HUDEP-2 (cell line): Measurements from ENCODE around the gene CEP131.

Experiments used
- DNase-seq, 76 experiments: peaks; one replicate each; lab custom pipeline; 2025; ENCODE audit not compliant: unreplicated experiment in 76 of 76; lab: John Stamatoyannopoulos, UW

CEP131 gene

GRCh38 chr17:81222906-81223761 lies at the start of gene CEP131:
Gene CEP131 (minus strand): TSS chr17:81222965. CDS start chr17:81220056, 2,909 bp downstream.
- DNase-seq, result peak; percentile 43 to 100 (median 98)

GRCh38 chr17:81271226-81271625 lies 48.5 kb upstream of the CEP131 start:
- DNase-seq, result no peak

DNA sequence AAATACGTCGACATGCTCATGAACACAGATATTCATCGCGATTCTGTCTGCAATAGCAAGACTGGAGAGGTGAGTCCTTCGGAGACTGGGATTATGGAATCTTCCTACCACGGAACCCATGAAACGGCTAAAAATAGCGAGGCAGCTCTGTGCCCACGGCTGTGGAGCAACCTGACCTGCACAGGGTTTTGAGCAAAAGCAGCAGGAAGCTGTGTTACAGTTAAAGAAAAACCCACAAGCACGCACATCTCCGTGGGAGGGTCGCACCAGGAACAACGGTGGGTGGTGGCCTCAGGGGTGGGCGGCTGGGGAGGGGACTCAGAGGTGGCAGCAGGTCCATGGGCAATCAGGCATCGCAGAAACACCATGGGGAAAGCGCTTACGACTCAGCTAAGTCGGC lies 47.5 kb upstream of the CEP131 start:
- no peak for DNase-seq

DNA sequence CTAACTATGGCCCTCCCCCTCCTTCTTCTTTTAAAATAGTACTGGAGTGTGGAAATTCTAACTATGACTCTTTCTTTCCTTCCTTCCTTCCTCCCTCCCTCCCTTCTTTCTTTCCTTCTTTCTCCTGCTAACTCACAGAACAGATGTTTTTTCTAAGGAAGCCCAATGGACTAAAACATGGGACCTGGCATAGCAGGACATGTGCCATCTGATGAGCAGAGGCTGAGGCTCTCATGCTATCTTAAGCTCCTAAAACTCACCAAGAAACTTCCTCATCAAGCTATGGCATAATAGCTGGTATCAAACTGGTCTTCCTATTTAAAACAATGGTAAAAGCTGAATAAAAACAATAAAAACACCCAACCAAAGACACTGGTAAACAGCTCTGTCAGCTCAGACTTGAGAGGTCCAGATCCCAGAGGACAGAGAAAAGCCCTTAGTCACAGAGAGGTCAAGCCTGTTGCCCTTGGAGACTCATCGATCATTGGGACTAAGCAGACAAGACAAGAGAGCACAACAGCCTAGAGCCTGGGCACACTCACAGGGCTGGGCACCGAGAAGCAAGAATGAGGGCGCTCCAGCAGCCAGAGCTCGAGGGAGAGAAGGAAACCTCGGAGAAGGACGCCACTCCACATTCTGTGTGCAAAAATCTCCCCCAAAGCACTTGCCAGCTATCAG lies 44.8 kb upstream of the CEP131 start:
- DNase-seq, result no peak

GRCh38 chr17:81265576-81265975 lies 42.8 kb upstream of the CEP131 start:
- no peak for DNase-seq

DNA sequence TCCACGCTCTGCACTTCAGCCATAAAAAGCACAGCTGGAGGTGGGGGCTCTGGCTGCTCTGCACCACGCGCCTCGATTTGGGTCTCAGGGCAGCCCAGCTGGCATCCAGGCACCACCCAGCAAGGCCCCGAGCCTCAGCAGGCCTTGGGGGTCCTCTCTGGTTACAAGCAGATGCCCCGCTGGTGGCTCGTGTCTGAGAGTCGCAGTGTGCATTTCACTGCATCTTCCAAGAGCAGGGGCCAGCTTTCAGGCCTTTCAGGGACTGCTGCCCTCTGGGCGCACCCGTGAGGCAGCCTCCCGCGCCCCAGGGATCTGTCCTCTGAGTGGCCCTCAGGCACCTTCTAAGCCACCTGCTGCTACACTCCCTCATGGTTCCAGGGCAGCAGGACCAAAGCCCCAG lies 41.9 kb upstream of the CEP131 start:
- no peak for DNase-seq

GRCh38 chr17:81263371-81264181 lies 40.8 kb upstream of the CEP131 start:
- DNase-seq, result no peak

- DNase-seq, result no peak
These were observed 39.0 kb upstream of the CEP131 start for GRCh38 chr17:81261582-81262336.

- no peak for DNase-seq
These were observed 38.3 kb upstream of the CEP131 start for GRCh38 chr17:81261096-81261495.

GRCh38 chr17:81260641-81261040 lies 37.9 kb upstream of the CEP131 start:
- DNase-seq, result no peak

GRCh38 chr17:81260171-81260570 lies 37.4 kb upstream of the CEP131 start:
- no peak for DNase-seq

GRCh38 chr17:81259058-81259605 lies 36.4 kb upstream of the CEP131 start:
- no peak for DNase-seq

DNA sequence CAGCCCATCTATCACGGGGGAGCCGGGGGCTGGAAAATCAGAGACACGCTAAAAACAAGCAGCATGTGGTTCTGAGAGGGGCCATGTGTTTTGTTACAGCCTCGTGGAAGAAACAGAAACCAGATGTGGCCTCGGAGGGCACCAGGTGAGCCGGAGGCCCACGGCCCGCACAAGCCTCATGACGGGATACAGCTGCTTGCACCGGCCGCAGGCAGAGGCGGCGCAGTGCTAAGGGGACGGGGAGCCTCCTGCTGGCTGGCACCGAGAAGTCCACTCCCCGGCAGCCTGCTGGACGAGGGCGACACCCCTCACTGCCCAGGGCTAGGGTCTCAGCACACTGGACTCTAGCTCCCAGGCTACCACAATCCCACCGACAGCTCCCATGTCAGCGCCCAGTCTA lies 35.5 kb upstream of the CEP131 start:
- DNase-seq, result no peak

GRCh38 chr17:81257533-81257932 lies 34.8 kb upstream of the CEP131 start:
- no peak for DNase-seq

DNA sequence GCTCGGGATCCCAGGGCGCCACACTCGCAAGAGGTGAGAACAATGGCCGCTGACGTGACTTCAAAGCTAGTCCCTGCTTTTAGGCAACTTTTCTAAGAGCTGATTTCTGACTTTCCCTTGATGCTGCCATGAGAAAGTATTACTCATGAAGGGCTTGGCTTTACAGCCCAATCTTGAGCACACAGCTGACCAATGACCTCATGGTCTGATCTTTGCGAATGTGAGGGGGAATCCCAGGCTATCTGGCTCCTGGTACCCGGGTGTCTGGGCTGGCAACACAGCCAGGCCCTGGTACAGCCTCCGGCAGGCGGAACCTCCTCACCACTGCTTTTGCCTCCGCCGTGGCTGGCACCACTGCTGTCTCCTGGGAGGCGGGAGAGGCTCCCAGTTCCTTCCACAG lies 33.9 kb upstream of the CEP131 start:
- no peak for DNase-seq

DNA sequence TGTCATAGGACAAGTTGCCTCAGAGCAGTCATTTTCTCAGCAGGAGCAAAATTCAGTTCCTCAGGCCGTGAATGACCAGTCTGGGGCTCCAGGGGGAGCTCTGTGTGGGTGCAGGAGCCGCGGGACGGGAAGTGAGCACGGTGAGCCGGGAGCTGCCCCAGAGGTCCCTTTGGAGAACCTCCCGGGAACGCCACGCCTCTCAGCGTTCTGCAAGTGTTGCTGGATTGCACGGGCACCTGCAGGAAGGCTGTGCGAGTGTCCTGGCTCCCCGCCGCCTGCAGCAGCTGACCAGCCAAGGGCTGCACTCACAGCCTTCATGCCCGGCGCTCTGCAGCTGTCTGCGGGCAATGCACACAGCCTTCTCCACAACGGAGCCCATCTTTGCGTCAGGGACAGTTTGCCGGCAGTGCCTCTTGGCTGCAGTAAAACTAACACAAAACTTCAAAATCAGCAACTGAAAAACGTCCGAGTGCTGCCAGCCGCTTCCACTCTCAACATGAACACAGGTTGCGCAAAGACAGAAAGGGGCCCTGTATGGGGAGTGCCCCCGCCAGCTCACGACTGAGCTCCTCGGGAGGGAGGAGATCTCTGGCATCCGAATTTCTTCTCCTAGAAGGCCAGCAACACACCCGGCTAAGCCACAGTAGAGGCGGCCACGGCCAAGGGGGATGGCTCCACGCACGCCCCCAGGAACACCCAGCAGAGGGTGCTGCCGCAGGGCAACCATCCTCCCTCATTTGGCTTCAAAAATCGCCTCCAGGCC lies 32.4 kb upstream of the CEP131 start:
- no peak for DNase-seq

GRCh38 chr17:81253358-81254131 lies 30.8 kb upstream of the CEP131 start:
- peak in 25 of 76 experiments; percentile 5 to 35 (median 15) for DNase-seq

- no peak for DNase-seq
These were observed 30.2 kb upstream of the CEP131 start for GRCh38 chr17:81252987-81253329.
